H9 (cell line): ENCODE data around the gene NVL. TPM values are rescaled to one million over a fixed set of nuclear protein-coding genes. Genes with fewer than 3 reads are reported as not detected.
"Not testable (repeated sequence)": the region's sequence is repeated elsewhere in the genome, so short reads cannot be mapped to it uniquely, and the experiment has no call there.

ENCODE experiments used
- DNase-seq: peaks from one replicate; pipeline ENCODE4 v3.0.0-alpha.2; 2017
- H2AFZ ChIP-seq: one replicate; pipeline ENCODE4 v1.6.1; 2013; ENCODE audit warnings: mild to moderate bottlenecking, low read length, control low read depth, moderate library complexity
- H2AK5ac ChIP-seq: 2 replicates; pipeline ENCODE4 v1.6.1; 2013; ENCODE audit warnings: low read length, control low read depth, mixed read lengths; ENCODE audit not compliant: insufficient read length
- H2BK120ac ChIP-seq: one replicate; pipeline ENCODE4 v1.6.1; 2013; ENCODE audit warnings: low read depth, mild to moderate bottlenecking, low read length, control low read depth, inconsistent platforms; ENCODE audit not compliant: poor library complexity, severe bottlenecking
- H2BK12ac ChIP-seq: 2 replicates; pipeline ENCODE4 v1.6.1; 2013; ENCODE audit warnings: low read length, control low read depth, mixed read lengths, low read depth; ENCODE audit not compliant: insufficient read length
- H2BK15ac ChIP-seq: 2 replicates; pipeline ENCODE4 v1.6.1; 2013; ENCODE audit warnings: low read depth, low read length, control low read depth
- H2BK20ac ChIP-seq: one replicate; pipeline ENCODE4 v1.6.1; 2013; ENCODE audit warnings: low read depth, mild to moderate bottlenecking, low read length, control low read depth, inconsistent platforms; ENCODE audit not compliant: poor library complexity, severe bottlenecking
- H2BK5ac ChIP-seq: 2 replicates; pipeline ENCODE4 v1.6.1; 2013; ENCODE audit warnings: low read length, control low read depth, mixed read lengths; ENCODE audit not compliant: insufficient read length
- H3K14ac ChIP-seq: 2 replicates; pipeline ENCODE4 v1.6.1; 2013; ENCODE audit warnings: low read length, control low read depth; ENCODE audit not compliant: insufficient read depth
- H3K18ac ChIP-seq: 2 replicates; pipeline ENCODE4 v1.6.1; 2013; ENCODE audit warnings: low read depth, mild to moderate bottlenecking, mixed read lengths, low read length, control low read depth; ENCODE audit not compliant: insufficient read length
- H3K23ac ChIP-seq: 2 replicates; pipeline ENCODE4 v1.6.1; 2013; ENCODE audit warnings: low read length, control low read depth, mixed read lengths, low read depth; ENCODE audit not compliant: insufficient read length
- H3K23me2 ChIP-seq: 2 replicates; pipeline ENCODE4 v1.6.1; 2013; ENCODE audit warnings: low read depth, mild to moderate bottlenecking, mixed read lengths, low read length, control low read depth; ENCODE audit not compliant: insufficient read length, poor library complexity, severe bottlenecking
- H3K27ac ChIP-seq: 2 replicates; pipeline ENCODE4 v1.5.1; 2013; ENCODE audit warnings: low read length, control low read depth, mixed read lengths, low read depth; ENCODE audit not compliant: insufficient read length
- H3K27me3 ChIP-seq: 2 replicates; pipeline ENCODE4 v1.6.1; 2013; ENCODE audit warnings: low read length, control low read depth, inconsistent platforms; ENCODE audit not compliant: insufficient read depth
- H3K4ac ChIP-seq: 2 replicates; pipeline ENCODE4 v1.6.1; 2013; ENCODE audit warnings: low read depth, mild to moderate bottlenecking, control low read depth, inconsistent platforms, low read length, moderate library complexity
- H3K4me1 ChIP-seq: 2 replicates; pipeline ENCODE4 v1.6.1; 2013; ENCODE audit warnings: low read length, control low read depth, inconsistent platforms; ENCODE audit not compliant: insufficient read depth
- H3K4me2 ChIP-seq: 2 replicates; pipeline ENCODE4 v1.6.1; 2013; ENCODE audit warnings: low read length, control low read depth, mixed read lengths; ENCODE audit not compliant: insufficient read length, insufficient read depth
- H3K56ac ChIP-seq: 2 replicates; pipeline ENCODE4 v1.6.1; 2013; ENCODE audit warnings: low read depth, mild to moderate bottlenecking, mixed read lengths, low read length, control low read depth; ENCODE audit not compliant: insufficient read length
- H3K79me1 ChIP-seq: 2 replicates; pipeline ENCODE4 v1.6.1; 2013; ENCODE audit warnings: low read depth, mild to moderate bottlenecking, moderate library complexity, low read length, control low read depth, inconsistent platforms; ENCODE audit not compliant: insufficient read depth, poor library complexity, severe bottlenecking
- H3K79me2 ChIP-seq: 2 replicates; pipeline ENCODE4 v1.6.1; 2013; ENCODE audit warnings: low read length, control low read depth, inconsistent platforms; ENCODE audit not compliant: insufficient read depth
- H3K9ac ChIP-seq: 2 replicates; pipeline ENCODE4 v1.6.1; 2013; ENCODE audit warnings: low read length, control low read depth, mixed read lengths; ENCODE audit not compliant: insufficient read length; ENCODE audit errors: extremely low read depth
- H3K9me3 ChIP-seq: one replicate; pipeline ENCODE4 v1.6.1; 2013; ENCODE audit warnings: low read depth, low read length, inconsistent platforms; ENCODE audit not compliant: control insufficient read depth
- H3T11ph ChIP-seq: one replicate; pipeline ENCODE4 v1.6.1; 2013; ENCODE audit warnings: mild to moderate bottlenecking, low read length, control low read depth, inconsistent platforms
- H4K20me1 ChIP-seq: one replicate; pipeline ENCODE4 v1.6.1; 2013; ENCODE audit not compliant: control insufficient read depth, insufficient read length, insufficient read depth
- H4K5ac ChIP-seq: 2 replicates; pipeline ENCODE4 v1.6.1; 2013; ENCODE audit warnings: low read depth, mild to moderate bottlenecking, mixed read lengths, low read length, control low read depth; ENCODE audit not compliant: insufficient read length
- H4K8ac ChIP-seq: replicated peaks from 2 replicates; pipeline ENCODE4 v1.6.1; 2013; ENCODE audit warnings: low read length, control low read depth, mixed read lengths, low read depth; ENCODE audit not compliant: insufficient read length
- H4K91ac ChIP-seq: 2 replicates; pipeline ENCODE4 v1.6.1; 2013; ENCODE audit warnings: low read depth, mild to moderate bottlenecking, moderate library complexity, mixed read lengths, low read length, control low read depth; ENCODE audit not compliant: insufficient read length
- H3K27ac Mint-ChIP-seq, 3 experiments: 2 replicates in 2 of 3; 3 replicates in 1 of 3; pipeline ENCODE4 v1.8.0; 2020 to 2021; ENCODE audit warnings: mixed read lengths in 3 of 3, mild to moderate bottlenecking in 1 of 3, moderate library complexity in 1 of 3
- H3K27me3 Mint-ChIP-seq: 2 replicates; pipeline ENCODE4 v1.8.0; 2021; ENCODE audit warnings: low read depth, mild to moderate bottlenecking, moderate library complexity, mixed read lengths
- H3K36me3 Mint-ChIP-seq, 3 experiments: 2 replicates in 2 of 3; 3 replicates in 1 of 3; pipeline ENCODE4 v1.8.0; 2020 to 2021; ENCODE audit warnings: low read depth in 3 of 3, mixed read lengths in 3 of 3; ENCODE audit not compliant: insufficient read depth in 1 of 3
- H3K4me1 Mint-ChIP-seq, 2 experiments: 2 replicates each; pipeline ENCODE4 v1.8.0; 2020; ENCODE audit warnings: mixed read lengths in 2 of 2
- H3K4me3 Mint-ChIP-seq, 2 experiments: 2 replicates in 1 of 2; 3 replicates in 1 of 2; pipeline ENCODE4 v1.8.0; 2020 to 2021; ENCODE audit warnings: mild to moderate bottlenecking in 2 of 2, mixed read lengths in 2 of 2, moderate library complexity in 1 of 2
- H3K9me3 Mint-ChIP-seq, 2 experiments: 2 replicates in 1 of 2; 3 replicates in 1 of 2; pipeline ENCODE4 v1.8.0; 2020; ENCODE audit warnings: mild to moderate bottlenecking in 2 of 2, mixed read lengths in 2 of 2, moderate library complexity in 1 of 2
- CTCF ChIP-seq: fragments of 200-600 bp; sonication (generic); conservative IDR thresholded peaks from 3 replicates; pipeline ENCODE4 v1.8.0; 2021; ENCODE audit warnings: antibody characterized with exemption, mild to moderate bottlenecking
- WGBS: extraction: QIAGEN DNeasy Blood & Tissue Kit; methylation state at CpG from one replicate; pipeline ENCODE4 v1.1.7; 2013; ENCODE audit warnings: missing lambda C conversion rate, low lambda C conversion rate, mixed read lengths; ENCODE audit not compliant: insufficient read length; ENCODE audit errors: extremely low coverage; 5-methylcytosine and 5-hydroxymethylcytosine counted together
- total RNA-seq: library from RNA; stranded (reverse); gene quantifications from 2 replicates; pipeline ENCODE4 v1.2.1, GENCODE V29; 2021

The NVL gene
- total RNA-seq, 1 experiment from 2014 or later, result 66.9 TPM

- no peak overlapping the region for H4K5ac ChIP-seq
- H3K23ac ChIP-seq, result no peak overlapping the region
- Mint-ChIP-seq H3K27ac (no peak overlapping the region), H3K27me3 (no peaks in the 10 kb centered on the region; the same call in 1 of the 2 replicates), H3K9me3 (peaks cover 17 to 23% of the 10 kb centered on the region in 2 experiments; a peak in 3 of 5 replicates), H3K4me3 (no peak overlapping the region), H3K36me3 (peaks cover 2 to 27% (median 2%) of the 10 kb centered on the region in 3 experiments; a peak in 4 of 7 replicates), H3K4me1 (peaks cover 15 to 19% of the 10 kb centered on the region in 2 experiments)
- no peaks in the 10 kb centered on the region for H3K79me1 ChIP-seq
- no peak for TF ChIP-seq CTCF
- no peaks in the 10 kb centered on the region for H3K27me3 ChIP-seq
- no peak for DNase-seq
- no peaks in the 10 kb centered on the region for H4K20me1 ChIP-seq
- H3K9me3 ChIP-seq, result no peaks in the 10 kb centered on the region
- H2AK5ac ChIP-seq, result no peak overlapping the region
- no peak overlapping the region for H3K9ac ChIP-seq
- H3K4me2 ChIP-seq, result no peak overlapping the region
- no peak overlapping the region for H3K14ac ChIP-seq
- no peak overlapping the region for H2BK12ac ChIP-seq
- H2BK15ac ChIP-seq, result no peak overlapping the region
- no peak overlapping the region for H3T11ph ChIP-seq
- H2BK120ac ChIP-seq, result no peak overlapping the region
- no peak overlapping the region for H4K91ac ChIP-seq
- no peak overlapping the region for H4K8ac ChIP-seq
- H3K27ac ChIP-seq, result no peak overlapping the region
- no peak overlapping the region for H3K4ac ChIP-seq
- no CpG with 5 or more reads among the region's 5 CpGs for WGBS
- no peak overlapping the region for H2BK20ac ChIP-seq
- H3K4me1 ChIP-seq, result peaks cover 2% of the 10 kb centered on the region; the same call in 1 of the 2 replicates
- H3K79me2 ChIP-seq, result peaks cover 11% of the 10 kb centered on the region; the same call in 1 of the 2 replicates
- no peak overlapping the region for H2BK5ac ChIP-seq
- H3K56ac ChIP-seq, result no peak overlapping the region
- H2AFZ ChIP-seq, result no peak overlapping the region
- no peaks in the 10 kb centered on the region for H3K23me2 ChIP-seq
- no peak overlapping the region for H3K18ac ChIP-seq
Observed at GRCh38 chr1:224353975-224354925, 24.3 kb upstream of the NVL start.

- H3K4me1 ChIP-seq, H3K4me1 Mint-ChIP-seq, H3K4me2 ChIP-seq, H4K8ac ChIP-seq, H3K23ac ChIP-seq, H3K9me3 ChIP-seq, H3K27ac ChIP-seq, H2AFZ ChIP-seq, H2BK12ac ChIP-seq, H2AK5ac ChIP-seq, H2BK20ac ChIP-seq, H3K56ac ChIP-seq, H4K20me1 ChIP-seq, H3K27me3 ChIP-seq, H3K4ac ChIP-seq, H4K91ac ChIP-seq, H3K18ac ChIP-seq, DNase-seq, H3K9ac ChIP-seq, H4K5ac ChIP-seq, H3K4me3 Mint-ChIP-seq, H3K27ac Mint-ChIP-seq, H3K27me3 Mint-ChIP-seq, H2BK15ac ChIP-seq, H3K14ac ChIP-seq, H3K79me1 ChIP-seq, H3T11ph ChIP-seq, H3K23me2 ChIP-seq, H2BK120ac ChIP-seq, H2BK5ac ChIP-seq, H3K79me2 ChIP-seq: not testable (repeated sequence)
- WGBS, result no CpG with 5 or more reads among the region's 49 CpGs
- H3K9me3 Mint-ChIP-seq, result peaks cover 19 to 23% of the 10 kb centered on the region in 2 experiments; a peak in 4 of 5 replicates
- H3K36me3 Mint-ChIP-seq, result peaks cover 0 to 21% (median 2%) of the 10 kb centered on the region in 3 experiments; a peak in 4 of 7 replicates
Observed at GRCh38 chr1:224352436-224353085, 22.6 kb upstream of the NVL start.
